Measurements from ENCODE around the gene CCNQ. TPM values are rescaled to one million over a fixed set of nuclear protein-coding genes. Genes with fewer than 3 reads are reported as not detected.

The CCNQ gene
- total RNA-seq, 1 donor from 2014 or later, result 15.3 TPM

- Mint-ChIP-seq H3K27me3 (ENCODE audit: unreplicated experiment) (no peaks in the 10 kb centered on the region), H3K4me1 (ENCODE audit: unreplicated experiment) (no peaks in the 10 kb centered on the region), H3K4me3 (ENCODE audit: unreplicated experiment) (no peak overlapping the region), H3K27ac (ENCODE audit: unreplicated experiment) (no peak overlapping the region), H3K36me3 (ENCODE audit: low read depth, unreplicated experiment) (peaks cover 3% of the 10 kb centered on the region), H3K9me3 (ENCODE audit: unreplicated experiment) (no peaks in the 10 kb centered on the region)
- DNase-seq (ENCODE audit: low spot score), result no peak
- TF ChIP-seq CTCF (IDR thresholded peaks at IDR 0.05; ENCODE audit: unreplicated experiment), result no peak
Observed at GRCh38 chrX:153582896-153583295, 16.0 kb downstream of the CCNQ start.

DNA sequence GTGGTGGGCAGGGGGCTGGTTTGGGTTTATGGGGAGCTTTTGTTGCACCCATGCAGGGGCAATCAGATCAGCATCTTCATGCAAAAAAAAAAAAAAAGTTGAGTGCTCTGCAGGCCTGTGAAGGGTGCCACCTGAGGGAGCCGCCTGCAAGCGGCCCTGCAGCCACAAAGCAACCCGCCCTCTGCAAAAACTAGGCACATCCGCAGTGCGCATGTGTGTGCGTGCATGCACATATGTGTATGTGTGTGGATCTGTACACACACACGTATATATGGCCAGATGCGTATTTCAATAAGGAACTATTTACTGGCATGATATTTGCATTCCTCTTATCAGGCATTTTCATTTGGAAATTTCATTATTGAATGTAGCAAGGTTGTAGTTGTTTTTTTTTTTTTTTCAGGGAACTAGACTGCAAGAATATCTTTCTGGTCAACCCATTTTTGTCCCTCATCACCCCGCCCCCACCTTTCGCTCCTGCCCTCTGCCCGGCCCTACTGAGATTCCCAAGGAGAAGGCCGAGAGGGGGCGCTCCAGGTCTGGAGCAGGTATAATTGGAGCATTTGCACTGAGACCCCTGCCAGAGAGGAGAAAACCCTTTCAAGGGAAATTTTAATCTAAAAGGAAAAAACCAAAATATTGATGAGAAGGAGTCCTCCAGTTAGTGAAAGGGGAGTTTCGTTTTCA, 18.1 kb downstream of the CCNQ start:
- peak; percentile 22 for TF ChIP-seq CTCF (IDR thresholded peaks at IDR 0.05; ENCODE audit: unreplicated experiment)
- Mint-ChIP-seq H3K4me3 (ENCODE audit: unreplicated experiment) (no peak overlapping the region), H3K27me3 (ENCODE audit: unreplicated experiment) (no peaks in the 10 kb centered on the region), H3K9me3 (ENCODE audit: unreplicated experiment) (no peaks in the 10 kb centered on the region), H3K4me1 (ENCODE audit: unreplicated experiment) (no peaks in the 10 kb centered on the region), H3K36me3 (ENCODE audit: low read depth, unreplicated experiment) (no peaks in the 10 kb centered on the region), H3K27ac (ENCODE audit: unreplicated experiment) (no peak overlapping the region)
- DNase-seq (ENCODE audit: low spot score), result peak; percentile 44

- Mint-ChIP-seq H3K27ac (ENCODE audit: unreplicated experiment) (no peak overlapping the region), H3K4me3 (ENCODE audit: unreplicated experiment) (no peak overlapping the region), H3K9me3 (ENCODE audit: unreplicated experiment) (no peaks in the 10 kb centered on the region), H3K27me3 (ENCODE audit: unreplicated experiment) (peaks cover 1% of the 10 kb centered on the region), H3K36me3 (ENCODE audit: low read depth, unreplicated experiment) (no peaks in the 10 kb centered on the region), H3K4me1 (ENCODE audit: unreplicated experiment) (no peaks in the 10 kb centered on the region)
- DNase-seq (ENCODE audit: low spot score), result no peak
- no peak for TF ChIP-seq CTCF (IDR thresholded peaks at IDR 0.05; ENCODE audit: unreplicated experiment)
Observed at GRCh38 chrX:153578889-153579288, 20.1 kb downstream of the CCNQ start.

DNA sequence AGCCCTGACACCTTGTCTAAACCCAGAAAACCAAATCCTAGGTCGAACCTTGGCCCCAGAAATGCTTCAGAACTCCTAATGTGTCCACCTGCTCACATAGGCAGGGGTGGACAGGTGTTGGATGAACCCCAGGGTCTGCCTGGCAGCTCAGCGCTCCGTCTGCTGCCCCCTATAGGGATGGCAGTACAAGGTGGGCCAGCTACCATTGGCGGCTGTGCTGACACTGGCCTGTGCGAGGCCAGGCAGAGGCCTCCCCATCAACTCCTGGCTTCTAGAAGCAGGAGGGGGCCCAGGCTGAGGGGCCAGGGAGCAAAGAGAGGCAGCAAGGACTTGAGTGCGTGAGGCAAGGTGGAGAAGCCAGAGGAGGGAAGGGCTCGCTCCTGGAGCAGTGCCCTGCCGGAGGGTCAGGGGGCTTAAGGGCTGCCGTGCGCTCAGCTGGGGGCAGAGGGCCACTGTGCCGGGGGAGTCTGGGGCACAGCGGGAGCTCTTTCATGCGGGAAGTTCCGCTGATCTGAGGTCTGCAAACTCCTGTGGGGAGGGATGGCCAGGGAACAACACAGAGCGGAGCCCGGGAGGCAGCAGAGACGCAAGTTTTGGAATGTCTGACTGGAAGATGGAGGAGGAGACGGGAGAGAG, 20.6 kb downstream of the CCNQ start:
- Mint-ChIP-seq H3K27ac (ENCODE audit: unreplicated experiment) (no peak overlapping the region), H3K4me1 (ENCODE audit: unreplicated experiment) (no peaks in the 10 kb centered on the region), H3K9me3 (ENCODE audit: unreplicated experiment) (no peaks in the 10 kb centered on the region), H3K36me3 (ENCODE audit: low read depth, unreplicated experiment) (no peaks in the 10 kb centered on the region), H3K4me3 (ENCODE audit: unreplicated experiment) (no peak overlapping the region), H3K27me3 (ENCODE audit: unreplicated experiment) (peaks cover 1% of the 10 kb centered on the region)
- no peak for TF ChIP-seq CTCF (IDR thresholded peaks at IDR 0.05; ENCODE audit: unreplicated experiment)
- DNase-seq (ENCODE audit: low spot score), result no peak

- Mint-ChIP-seq H3K4me3 (ENCODE audit: unreplicated experiment) (no peak overlapping the region), H3K27me3 (ENCODE audit: unreplicated experiment) (peaks cover 1% of the 10 kb centered on the region), H3K4me1 (ENCODE audit: unreplicated experiment) (no peaks in the 10 kb centered on the region), H3K9me3 (ENCODE audit: unreplicated experiment) (no peaks in the 10 kb centered on the region), H3K27ac (ENCODE audit: unreplicated experiment) (no peak overlapping the region), H3K36me3 (ENCODE audit: low read depth, unreplicated experiment) (no peaks in the 10 kb centered on the region)
- DNase-seq (ENCODE audit: low spot score), result no peak
- no peak for TF ChIP-seq CTCF (IDR thresholded peaks at IDR 0.05; ENCODE audit: unreplicated experiment)
Observed at GRCh38 chrX:153576961-153577360, 22.0 kb downstream of the CCNQ start.
